Rectal smooth muscle tissue (tissue), 1 donor: Measurements from ENCODE around the gene C2orf49.

Source experiments
- H3K27ac ChIP-seq: one replicate; pipeline ENCODE4 v1.7.0; 2013; ENCODE audit warnings: low read depth, low read length, inconsistent platforms
- H3K27me3 ChIP-seq: one replicate; pipeline ENCODE4 v1.7.0; 2013; ENCODE audit warnings: low read length; ENCODE audit not compliant: control insufficient read depth, insufficient read depth
- H3K36me3 ChIP-seq: one replicate; pipeline ENCODE4 v1.7.0; 2013; ENCODE audit warnings: low read length; ENCODE audit not compliant: control insufficient read depth, insufficient read depth
- H3K4me1 ChIP-seq: one replicate; pipeline ENCODE4 v1.7.0; 2013; ENCODE audit warnings: low read length; ENCODE audit not compliant: control insufficient read depth, insufficient read depth
- H3K4me3 ChIP-seq: one replicate; pipeline ENCODE4 v1.7.0; 2013; ENCODE audit warnings: low read length
- H3K9ac ChIP-seq: one replicate; pipeline ENCODE4 v1.7.0; 2013; ENCODE audit warnings: low read length

C2orf49 gene

GRCh38 chr2:105307146-105307545 is 30.2 kb upstream of the C2orf49 start:
- Histone ChIP-seq H3K27ac (no peak overlapping the region), H3K9ac (no peak overlapping the region), H3K4me1 (no peaks in the 10 kb centered on the region), H3K36me3 (peaks cover 6% of the 10 kb centered on the region), H3K27me3 (no peaks in the 10 kb centered on the region), H3K4me3 (no peak overlapping the region)

- Histone ChIP-seq H3K36me3 (peaks cover 6% of the 10 kb centered on the region), H3K27ac (no peak overlapping the region), H3K4me1 (no peaks in the 10 kb centered on the region), H3K9ac (no peak overlapping the region), H3K27me3 (no peaks in the 10 kb centered on the region), H3K4me3 (no peak overlapping the region)
These were observed 29.8 kb upstream of the C2orf49 start for GRCh38 chr2:105307550-105307949.

DNA sequence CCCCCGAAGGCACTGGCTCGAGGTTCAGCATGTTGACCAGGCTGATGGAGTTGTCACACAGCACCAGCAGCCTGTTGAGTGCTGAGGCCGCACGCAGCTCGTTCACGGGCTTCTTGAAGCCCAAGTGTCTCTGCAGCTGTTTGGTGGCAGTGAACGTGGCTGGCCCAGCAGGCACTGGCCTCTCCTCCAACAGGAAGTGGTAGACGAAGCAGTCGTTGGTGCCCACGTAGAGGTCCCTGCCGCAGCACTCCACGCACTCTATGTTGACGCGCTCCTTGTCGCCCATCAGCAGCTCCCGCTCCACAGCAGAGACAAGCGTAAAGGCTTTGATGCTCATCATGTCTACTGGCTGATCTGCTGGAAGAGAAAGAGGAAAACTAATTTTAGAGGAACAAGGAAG is 29.4 kb upstream of the C2orf49 start:
- H3K27ac ChIP-seq, result no peak overlapping the region
- no peak overlapping the region for H3K4me3 ChIP-seq

DNA sequence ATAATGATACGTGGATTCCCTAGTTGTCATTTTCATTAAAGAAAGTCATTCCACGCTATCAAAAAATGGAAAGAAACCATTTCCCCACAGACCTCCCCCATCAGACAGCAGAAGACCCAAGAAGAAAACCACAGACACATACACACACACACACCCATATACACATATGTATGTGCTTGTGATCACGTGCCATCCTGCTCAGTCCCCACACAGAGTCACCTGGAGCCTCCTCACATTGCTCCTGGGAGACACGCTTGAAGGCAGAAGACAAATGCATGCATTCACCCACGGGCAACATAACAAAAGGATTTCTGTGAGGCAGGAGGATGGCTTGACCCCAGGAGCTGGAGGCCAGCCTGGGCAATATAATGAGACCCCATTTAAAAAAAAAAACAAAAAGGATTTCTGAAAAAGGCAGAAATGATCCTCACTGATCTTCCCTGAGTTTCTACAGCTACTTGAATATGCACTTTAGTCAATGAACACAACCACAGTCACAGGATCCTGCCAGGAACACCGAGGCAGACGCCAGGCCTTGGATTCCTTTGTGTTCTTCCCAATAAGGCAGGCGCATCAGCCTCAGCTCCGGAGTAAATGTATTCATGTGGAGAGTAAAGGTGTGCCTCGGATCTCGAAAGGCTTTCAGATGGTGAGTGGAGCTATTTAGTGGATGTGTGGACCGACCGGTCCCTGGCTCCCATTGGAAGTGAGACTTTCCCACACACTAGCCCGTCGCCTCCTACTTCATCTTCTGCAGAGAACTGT is 28.8 kb upstream of the C2orf49 start:
- peaks cover 6% of the 10 kb centered on the region for H3K36me3 ChIP-seq
- no peaks in the 10 kb centered on the region for H3K27me3 ChIP-seq
- no peaks in the 10 kb centered on the region for H3K4me1 ChIP-seq
- H3K27ac ChIP-seq, result no peak overlapping the region
- no peak overlapping the region for H3K4me3 ChIP-seq
- H3K9ac ChIP-seq, result no peak overlapping the region

More for the DNA sequence above, 29.4 kb upstream of the C2orf49 start:
- no peaks in the 10 kb centered on the region for H3K27me3 ChIP-seq
- H3K9ac ChIP-seq, result no peak overlapping the region
- peaks cover 6% of the 10 kb centered on the region for H3K36me3 ChIP-seq
- H3K4me1 ChIP-seq, result no peaks in the 10 kb centered on the region

DNA sequence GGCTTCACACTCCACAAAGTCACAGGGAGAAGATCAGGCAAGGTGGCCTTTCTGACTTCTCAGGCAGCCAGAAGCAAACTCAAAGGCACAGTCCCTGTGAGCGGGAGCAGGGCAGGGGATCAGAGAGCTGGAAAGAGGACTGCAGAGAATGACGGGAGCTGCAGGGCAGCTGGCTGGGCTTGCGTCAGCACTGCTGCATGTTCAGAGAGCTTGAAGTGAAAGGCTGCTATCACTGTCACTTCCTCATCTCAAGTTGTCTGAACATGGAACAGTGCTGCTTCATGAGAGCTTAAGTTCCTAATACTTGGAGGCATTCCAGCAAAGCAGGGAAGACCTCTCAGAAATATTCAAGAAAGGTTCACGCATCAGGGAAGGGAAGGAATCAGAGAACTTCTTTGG is 28.2 kb upstream of the C2orf49 start:
- Histone ChIP-seq H3K27ac (no peak overlapping the region), H3K27me3 (no peaks in the 10 kb centered on the region), H3K9ac (no peak overlapping the region), H3K36me3 (peaks cover 6% of the 10 kb centered on the region), H3K4me1 (no peaks in the 10 kb centered on the region), H3K4me3 (no peak overlapping the region)

- H3K9ac ChIP-seq, result no peak overlapping the region
- no peaks in the 10 kb centered on the region for H3K36me3 ChIP-seq
- no peak overlapping the region for H3K27ac ChIP-seq
- H3K4me1 ChIP-seq, result no peaks in the 10 kb centered on the region
- no peak overlapping the region for H3K4me3 ChIP-seq
- no peaks in the 10 kb centered on the region for H3K27me3 ChIP-seq
These were observed 23.5 kb upstream of the C2orf49 start for GRCh38 chr2:105313877-105314276.

- Histone ChIP-seq H3K4me1 (no peaks in the 10 kb centered on the region), H3K36me3 (no peaks in the 10 kb centered on the region), H3K9ac (no peak overlapping the region), H3K4me3 (no peak overlapping the region), H3K27ac (no peak overlapping the region), H3K27me3 (no peaks in the 10 kb centered on the region)
These were observed 22.0 kb upstream of the C2orf49 start for GRCh38 chr2:105315314-105315713.

- no peaks in the 10 kb centered on the region for H3K27me3 ChIP-seq
These were observed 19.4 kb upstream of the C2orf49 start for GRCh38 chr2:105317937-105318336.

DNA sequence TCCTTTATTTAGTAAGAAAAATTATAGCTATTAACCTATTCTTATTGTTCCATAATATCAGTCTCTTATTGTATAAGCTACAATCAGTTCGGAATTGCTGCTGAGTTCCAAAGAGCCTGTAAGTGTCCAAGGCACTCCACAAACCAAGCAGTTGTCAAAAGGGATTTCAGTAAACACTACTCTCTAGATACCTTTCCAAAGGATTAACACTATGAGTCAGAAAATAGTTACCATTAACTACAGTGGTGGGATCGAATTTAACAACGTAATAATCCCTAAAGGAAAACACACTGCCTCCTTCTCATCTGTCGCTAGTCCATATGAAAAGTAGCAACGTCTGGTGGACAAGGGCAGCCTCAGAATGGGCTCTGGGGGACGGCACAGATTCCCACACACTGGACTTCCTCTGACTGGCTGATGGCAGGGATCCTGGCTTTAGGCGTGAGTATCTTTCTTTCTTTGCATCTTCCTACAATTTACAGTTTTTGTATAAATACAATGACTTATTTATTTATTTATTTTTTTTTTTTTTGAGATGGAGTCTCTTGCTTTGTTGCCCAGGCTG is 16.6 kb upstream of the C2orf49 start:
- Histone ChIP-seq H3K27ac (no peak overlapping the region), H3K27me3 (no peaks in the 10 kb centered on the region), H3K36me3 (no peaks in the 10 kb centered on the region), H3K4me1 (peaks cover 3% of the 10 kb centered on the region), H3K9ac (no peak overlapping the region), H3K4me3 (no peak overlapping the region)

More at GRCh38 chr2:105317937-105318336, 19.4 kb upstream of the C2orf49 start:
- Histone ChIP-seq H3K9ac (no peak overlapping the region), H3K36me3 (no peaks in the 10 kb centered on the region), H3K27ac (no peak overlapping the region), H3K4me3 (no peak overlapping the region), H3K4me1 (peaks cover 3% of the 10 kb centered on the region)

- no peaks in the 10 kb centered on the region for H3K27me3 ChIP-seq
- no peak overlapping the region for H3K4me3 ChIP-seq
- no peak overlapping the region for H3K27ac ChIP-seq
- H3K36me3 ChIP-seq, result no peaks in the 10 kb centered on the region
- H3K9ac ChIP-seq, result no peak overlapping the region
- peaks cover 3% of the 10 kb centered on the region for H3K4me1 ChIP-seq
These were observed 15.3 kb upstream of the C2orf49 start for GRCh38 chr2:105321875-105322646.

GRCh38 chr2:105323111-105323510 is 14.2 kb upstream of the C2orf49 start:
- Histone ChIP-seq H3K4me1 (peaks cover 3% of the 10 kb centered on the region), H3K9ac (no peak overlapping the region), H3K36me3 (no peaks in the 10 kb centered on the region), H3K27me3 (no peaks in the 10 kb centered on the region), H3K27ac (no peak overlapping the region), H3K4me3 (no peak overlapping the region)

- Histone ChIP-seq H3K27ac (no peak overlapping the region), H3K27me3 (no peaks in the 10 kb centered on the region), H3K4me3 (no peak overlapping the region), H3K9ac (no peak overlapping the region), H3K4me1 (peaks cover 10% of the 10 kb centered on the region), H3K36me3 (no peaks in the 10 kb centered on the region)
These were observed 13.2 kb upstream of the C2orf49 start for GRCh38 chr2:105324101-105324500.
